NCI-H2171 treated with DMSO at 0.1 percent for 48 hours (cell line): Measurements from ENCODE around the gene ZNF512.

Experiments used
- DNase-seq: peaks from one replicate; lab custom pipeline; 2025; lab: John Stamatoyannopoulos, UW

Gene ZNF512

DNA sequence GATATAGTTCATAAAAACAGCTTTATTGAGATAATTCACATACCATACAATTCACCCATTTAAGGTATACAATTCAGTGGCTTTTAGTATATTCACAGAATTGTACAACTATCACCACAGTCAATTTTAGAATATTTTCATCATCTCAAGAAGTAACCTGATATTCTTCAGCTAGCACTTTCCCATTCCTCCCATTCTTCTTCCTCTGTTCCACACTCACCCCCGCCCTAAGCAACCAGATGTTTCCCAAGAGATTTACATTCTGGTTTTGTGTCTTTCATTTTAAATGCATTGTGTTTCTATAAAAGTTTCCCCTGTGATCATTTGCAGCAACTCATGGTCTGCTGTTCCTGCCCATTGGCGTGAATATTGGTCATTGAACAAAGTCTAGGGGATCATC, 51.4 kb downstream of the ZNF512 start:
- DNase-seq: no peak

DNA sequence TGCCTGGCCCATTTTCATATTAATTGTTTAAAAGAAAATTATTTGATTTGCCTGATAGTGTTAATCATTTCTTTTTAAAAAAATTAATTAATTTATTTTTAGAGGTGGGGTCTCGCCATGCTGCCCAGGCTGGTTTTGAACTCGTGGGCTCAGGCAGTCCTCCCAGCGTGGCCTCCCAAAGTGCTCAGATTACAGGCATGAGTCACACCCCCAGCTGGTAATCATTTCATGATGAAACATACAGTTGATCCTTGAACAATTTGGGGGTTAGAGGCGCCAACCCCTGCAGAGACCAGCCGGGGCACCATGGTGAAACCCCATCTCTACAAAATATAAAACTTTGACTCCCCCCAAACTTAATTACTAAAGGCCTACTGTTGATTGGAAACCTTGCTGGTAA, 53.9 kb downstream of the ZNF512 start:
- DNase-seq: no peak

DNA sequence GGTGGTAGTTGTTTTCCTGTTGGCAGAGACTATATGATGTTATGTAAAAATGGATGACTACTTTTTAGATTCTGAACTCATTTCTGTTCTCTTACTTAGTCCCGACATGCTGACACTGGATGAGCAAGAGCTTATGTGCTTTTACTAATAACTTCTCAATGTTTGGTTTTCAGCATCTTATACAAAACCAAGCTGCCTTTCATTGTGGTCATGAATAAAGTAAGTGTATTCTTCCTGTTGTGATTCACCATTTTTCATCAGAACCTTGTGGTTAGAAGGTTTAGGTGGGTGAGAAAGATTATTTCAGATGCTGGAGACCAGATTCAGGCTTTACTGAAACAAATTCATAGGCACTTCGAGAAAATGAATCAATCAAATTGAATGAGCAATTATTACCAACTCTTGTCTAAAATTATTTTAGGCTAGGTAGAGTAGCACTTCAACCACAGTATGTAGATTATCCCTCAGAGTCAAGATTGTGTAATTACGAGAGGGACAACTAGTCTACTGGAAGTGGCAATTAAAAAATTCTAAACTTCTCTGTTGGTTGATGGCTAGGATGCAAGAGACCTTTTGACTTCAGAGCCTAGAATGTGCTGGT, 55.3 kb downstream of the ZNF512 start:
- DNase-seq: no peak

DNA sequence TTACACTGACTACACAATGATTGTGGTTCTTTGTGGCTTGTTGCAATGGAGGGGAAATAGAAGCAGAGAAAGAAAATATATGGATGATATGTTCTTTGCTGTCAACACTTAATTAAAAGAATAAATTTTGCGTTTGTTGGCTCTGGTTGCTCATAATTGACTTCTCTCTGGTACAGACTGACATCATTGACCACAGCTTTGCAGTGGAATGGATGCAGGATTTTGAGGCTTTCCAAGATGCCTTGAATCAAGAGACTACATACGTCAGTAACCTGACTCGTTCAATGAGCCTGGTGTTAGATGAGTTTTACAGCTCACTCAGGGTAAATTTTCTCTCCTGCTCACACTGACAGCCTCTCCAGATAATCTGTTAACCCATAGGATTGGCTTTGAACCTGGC, 55.9 kb downstream of the ZNF512 start:
- no peak for DNase-seq

DNA sequence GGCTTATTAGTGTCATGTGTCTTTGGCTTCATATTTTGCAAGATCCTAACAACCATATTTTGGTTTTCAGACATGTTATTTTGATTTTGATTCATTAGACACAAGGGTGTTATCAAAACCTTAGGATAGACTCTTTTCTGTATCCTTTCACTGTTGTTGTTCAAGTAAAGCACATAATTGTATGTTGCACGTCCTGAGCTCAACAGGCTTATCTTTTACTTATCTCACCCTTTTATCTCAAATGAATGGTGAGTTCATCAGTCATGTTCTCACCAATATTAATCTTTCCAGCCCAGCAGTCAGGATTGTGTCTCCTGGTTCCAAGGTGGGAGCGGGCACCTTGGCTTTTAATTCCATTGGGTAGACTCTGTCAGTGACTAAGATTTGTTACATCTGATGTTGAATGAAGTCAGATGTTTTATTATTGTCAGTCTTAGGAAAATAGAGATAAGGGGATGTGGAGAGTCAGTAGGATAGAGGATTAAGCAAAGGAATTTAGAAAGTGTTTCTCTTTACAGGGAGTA, 57.9 kb downstream of the ZNF512 start:
- DNase-seq: no peak

DNA sequence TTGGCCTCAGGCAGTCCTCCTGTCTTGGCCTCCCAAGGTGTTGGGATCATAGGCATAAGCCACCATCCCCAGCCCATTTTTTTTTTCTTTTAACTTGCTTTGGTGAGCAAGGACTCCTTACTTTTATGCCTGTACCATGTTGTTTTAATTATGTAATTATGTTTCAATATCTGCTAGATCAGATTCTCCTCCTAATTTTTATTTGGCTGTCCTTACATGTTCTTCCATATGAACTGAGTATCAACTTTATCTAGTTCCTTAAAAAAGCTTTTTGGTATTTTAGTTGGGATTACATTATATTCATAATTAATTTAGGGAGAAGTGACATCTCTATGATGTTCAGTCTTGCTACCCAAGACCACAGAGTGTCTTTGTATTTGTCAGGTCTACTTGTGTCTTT, 62.4 kb downstream of the ZNF512 start:
- DNase-seq: no peak

DNA sequence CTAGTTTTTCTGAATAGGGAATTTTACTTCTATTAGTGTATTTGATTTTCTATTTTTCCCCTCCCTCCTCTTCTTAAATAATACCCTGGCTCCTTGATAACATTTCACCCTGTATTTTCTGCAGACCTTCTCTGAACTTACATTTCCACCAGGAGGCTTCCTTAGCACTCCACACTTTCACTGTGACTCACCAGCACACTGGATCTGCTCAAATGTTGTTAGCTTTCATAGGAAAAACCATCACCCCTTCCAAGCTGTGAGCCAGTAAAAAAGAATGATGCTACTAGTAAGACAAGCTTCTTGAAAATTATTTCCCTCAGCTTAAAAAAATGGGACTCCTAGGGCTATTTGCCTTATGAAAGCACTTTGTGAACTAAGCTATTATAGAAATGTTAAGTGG, 64.4 kb downstream of the ZNF512 start:
- no peak for DNase-seq

DNA sequence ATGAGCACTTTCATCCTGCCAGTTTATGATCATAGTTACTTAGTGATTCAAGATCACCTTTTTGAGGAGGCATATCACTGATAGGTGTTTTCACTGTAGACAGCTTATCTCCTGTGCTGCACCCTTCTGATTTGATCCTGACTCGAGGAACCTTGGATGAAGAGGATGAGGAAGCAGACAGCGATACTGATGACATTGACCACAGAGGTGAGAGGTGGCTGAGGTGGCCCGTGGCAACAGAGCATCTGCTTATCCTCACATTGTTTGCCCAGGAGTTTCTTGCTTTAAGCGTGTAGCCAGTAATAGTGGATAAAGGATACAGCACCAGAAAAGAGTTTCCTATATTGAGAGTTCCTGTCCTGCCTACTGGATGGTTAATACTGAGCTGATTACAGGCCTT, 64.9 kb downstream of the ZNF512 start:
- no peak for DNase-seq

DNA sequence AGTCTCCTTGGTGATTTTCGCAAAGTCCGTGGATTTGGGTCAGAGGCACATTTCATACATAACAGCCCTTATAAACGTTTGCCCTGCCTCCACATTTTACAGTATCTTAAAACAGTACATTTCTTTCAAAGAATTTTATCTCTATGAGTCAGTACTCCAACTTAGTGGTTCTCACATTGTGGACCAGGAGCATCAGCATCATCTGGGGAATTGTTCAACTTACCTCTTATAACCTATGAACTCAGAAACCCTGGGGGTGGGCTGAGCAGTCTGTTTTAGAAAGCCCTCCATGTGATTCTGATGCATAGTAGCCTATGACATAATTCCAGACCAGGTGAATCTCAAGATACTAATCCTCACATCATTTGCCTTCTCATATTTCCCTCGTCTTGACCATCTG, 68.2 kb downstream of the ZNF512 start:
- DNase-seq: peak; percentile 15

DNA sequence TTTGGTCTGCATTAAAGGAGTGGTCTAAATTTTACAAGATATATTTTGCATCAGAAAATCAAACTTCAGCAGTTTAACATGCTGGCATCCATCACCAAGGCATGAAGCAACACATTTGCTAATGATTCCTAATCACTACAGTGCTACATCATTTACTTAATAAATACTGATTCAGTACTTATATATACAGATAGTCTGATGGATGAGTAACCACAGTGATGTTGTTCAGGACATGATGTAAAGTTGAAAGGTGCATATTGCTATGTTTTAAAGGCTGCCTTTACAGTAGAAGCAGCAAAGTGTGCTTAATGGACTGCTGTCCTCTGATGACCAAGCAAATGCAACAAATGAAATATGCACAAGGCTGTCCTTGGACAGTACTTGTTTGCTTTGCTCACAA, 69.5 kb downstream of the ZNF512 start:
- no peak for DNase-seq

DNA sequence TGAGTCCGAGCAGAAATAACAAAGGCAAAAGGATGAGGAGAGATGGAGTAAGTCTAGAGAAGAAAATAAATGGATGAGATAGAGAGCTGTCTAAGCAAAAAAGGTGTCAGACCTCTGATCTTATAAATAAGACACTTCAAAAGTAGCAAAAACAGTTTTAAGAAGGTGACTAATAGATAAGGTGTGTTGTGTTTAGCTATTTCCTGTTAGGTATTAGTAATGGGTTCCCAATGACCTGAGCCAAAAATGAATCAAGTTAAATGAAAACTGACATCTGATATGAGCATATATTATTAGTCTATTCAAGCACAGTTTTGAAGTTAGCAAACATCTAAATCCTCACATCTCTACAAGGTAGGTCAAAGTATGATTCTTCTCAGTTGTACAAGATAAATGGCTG, 69.9 kb downstream of the ZNF512 start:
- DNase-seq: no peak

DNA sequence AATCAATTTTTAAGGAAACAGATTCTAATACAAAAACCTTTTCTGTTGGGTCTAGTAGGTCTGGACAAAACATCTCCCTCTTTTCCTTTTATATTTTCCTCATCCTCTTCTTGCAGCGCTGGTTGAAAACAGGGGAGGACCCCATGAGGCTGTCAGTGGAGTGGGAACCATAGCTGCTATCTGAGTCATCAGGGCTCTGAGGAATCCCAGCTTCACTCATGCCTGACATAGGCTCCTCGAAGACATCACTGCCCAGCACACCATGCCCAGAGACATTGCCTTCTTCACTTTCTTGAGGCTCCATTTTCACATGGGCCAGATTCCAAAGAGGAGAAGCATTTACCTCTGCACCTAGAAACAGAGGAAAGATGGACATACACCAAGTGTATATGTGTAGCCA, 70.6 kb downstream of the ZNF512 start:
- no peak for DNase-seq

DNA sequence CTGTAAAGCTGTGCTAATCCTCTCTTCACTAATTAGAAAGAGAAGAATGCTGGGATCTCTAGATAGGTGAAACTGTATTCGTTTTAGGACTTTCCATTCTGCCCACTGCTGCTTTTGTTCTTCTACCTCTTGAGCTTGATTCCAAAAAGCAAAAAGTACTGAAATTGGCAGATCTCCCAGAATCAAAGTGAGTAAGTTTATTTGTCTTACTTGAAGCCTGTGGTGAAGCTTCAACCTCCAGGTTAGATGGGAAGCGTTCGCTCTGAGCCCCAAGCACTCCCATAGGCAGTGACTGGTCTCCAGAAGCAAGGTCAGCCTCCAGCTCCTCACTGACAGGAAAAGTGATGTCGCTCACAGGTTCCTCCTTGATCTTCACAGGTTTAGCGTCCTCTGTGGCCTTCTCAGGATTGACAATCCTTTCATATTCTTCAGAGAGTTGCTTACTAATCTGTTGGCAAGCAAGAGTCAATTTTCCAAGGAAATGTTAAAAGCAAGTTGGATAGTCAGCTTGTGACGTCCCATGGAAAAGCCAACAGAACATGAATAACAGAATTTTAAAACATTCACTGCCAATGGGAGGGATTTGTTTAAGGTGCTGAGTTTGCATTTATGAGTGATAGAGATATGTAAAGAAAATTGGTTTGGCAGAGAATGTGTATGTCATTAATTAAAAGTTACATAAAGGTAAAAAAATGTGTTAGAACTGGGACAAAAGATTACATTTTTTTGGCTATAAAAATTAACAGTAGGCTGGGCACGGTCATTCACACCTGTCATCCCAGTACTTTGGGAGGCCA, 72.5 kb downstream of the ZNF512 start:
- DNase-seq: no peak

DNA sequence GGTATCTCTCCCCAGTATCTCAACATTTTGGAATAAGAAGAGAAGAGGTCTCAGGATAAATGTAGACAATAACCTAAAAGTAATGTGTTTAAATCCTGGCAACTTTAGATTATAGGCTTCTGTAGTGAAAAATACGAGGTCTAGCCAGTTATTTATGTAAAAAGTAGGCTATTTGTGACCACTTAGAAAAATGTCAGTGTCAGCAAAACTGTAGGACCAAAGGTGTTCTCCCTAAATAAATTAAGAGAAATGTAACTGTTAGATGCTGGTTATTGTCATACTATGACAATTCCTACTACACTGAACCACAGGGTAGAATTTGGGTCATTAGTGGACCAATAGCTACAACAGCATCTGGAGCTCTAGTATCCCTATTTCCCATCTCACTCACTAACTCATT, 78.5 kb downstream of the ZNF512 start:
- no peak for DNase-seq

DNA sequence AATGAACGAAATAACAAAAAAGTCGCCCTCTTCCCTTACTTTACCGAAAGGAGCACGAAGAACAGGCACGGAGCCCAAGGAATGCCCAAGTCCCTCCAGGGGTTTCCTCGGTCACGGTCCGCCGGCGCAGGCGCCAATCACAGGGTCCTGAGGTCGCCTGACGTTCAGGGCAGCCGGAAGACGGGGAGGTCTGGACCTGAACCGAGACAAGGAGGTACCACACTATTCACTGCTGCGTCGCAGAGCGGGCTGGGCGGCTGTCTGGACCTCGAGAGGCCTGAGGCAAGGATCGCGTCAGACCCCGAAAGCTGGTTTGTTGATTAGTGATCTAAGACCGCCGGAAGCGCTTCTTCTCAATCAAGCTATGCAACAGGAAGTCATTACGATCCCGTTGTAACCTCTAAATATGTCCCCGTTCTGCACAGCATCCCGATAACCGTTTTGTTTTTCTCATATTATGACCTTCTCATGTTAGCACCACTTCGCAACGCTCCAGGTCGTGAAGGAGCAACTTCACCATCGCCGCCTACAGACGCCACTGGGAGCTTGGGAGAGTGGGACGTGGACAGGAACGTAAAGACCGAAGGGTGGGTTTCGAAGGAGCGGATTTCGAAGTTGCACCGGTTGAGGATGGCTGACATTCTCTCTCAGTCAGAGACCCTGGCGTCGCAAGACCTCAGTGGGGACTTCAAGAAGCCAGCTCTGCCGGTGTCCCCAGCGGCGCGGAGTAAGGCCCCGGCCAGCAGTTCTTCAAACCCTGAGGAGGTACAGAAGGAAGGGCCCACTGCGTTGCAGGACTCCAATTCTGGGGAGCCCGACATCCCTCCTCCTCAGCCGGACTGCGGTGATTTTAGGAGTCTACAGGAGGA, 80.7 kb downstream of the ZNF512 start, which contains the start of the genes SLC4A1AP and SUPT7L:
TSS of gene SLC4A1AP (plus strand) at position 605 of the 869 bp plus-strand sequence. CDS start at position 631, 26 bp downstream.
TSS of gene SUPT7L (minus strand) at position 330 of the 869 bp plus-strand sequence. CDS start 1,422 bp downstream, outside the sequence.
- peak; percentile 98 for DNase-seq

DNA sequence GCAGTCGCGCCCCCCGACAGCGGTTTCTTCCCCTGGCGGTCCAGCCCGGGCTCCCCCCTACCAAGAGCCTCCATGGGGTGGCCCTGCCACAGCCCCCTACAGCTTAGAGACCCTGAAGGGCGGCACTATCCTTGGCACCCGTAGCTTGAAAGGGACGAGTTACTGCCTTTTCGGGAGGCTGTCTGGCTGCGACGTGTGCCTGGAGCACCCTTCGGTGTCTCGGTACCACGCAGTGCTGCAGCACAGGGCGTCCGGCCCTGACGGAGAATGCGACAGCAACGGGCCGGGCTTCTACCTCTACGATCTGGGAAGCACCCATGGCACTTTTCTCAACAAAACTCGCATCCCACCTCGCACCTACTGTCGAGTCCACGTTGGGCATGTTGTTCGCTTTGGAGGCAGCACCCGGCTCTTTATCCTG, 81.3 kb downstream of the ZNF512 start:
- peak; percentile 57 for DNase-seq

DNA sequence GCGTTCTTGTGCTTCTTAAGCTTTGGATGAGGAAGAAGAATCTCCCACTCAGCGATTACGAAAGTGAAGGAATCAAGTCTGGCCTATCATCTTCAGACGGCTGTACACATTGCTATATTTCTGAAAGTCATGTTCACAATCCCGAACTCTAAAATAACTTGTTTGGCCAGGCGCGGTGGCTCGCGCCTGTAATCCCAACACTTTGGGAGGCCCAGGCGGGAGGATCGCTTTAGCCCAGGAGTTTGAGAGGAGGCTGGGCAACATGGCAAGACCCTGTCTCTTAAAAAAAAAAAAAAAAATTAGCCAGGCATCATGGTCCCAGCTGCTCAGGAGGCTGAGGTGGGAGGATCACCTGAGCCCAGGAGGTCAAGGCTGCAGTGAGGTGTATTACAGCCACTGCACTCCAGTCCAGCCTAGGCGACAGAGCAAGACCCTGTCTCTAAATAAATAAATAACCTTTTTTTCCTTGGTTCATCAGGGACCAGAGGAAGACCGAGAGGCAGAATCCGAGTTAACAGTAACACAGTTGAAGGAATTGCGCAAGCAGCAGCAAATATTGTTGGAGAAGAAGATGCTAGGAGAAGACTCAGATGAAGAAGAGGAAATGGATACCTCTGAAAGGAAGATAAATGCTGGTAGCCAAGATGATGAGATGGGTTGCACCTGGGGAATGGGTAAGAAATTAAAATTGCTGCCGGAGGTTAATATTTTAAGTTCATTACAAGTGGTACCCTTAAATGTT, 82.0 kb downstream of the ZNF512 start:
- no peak for DNase-seq

DNA sequence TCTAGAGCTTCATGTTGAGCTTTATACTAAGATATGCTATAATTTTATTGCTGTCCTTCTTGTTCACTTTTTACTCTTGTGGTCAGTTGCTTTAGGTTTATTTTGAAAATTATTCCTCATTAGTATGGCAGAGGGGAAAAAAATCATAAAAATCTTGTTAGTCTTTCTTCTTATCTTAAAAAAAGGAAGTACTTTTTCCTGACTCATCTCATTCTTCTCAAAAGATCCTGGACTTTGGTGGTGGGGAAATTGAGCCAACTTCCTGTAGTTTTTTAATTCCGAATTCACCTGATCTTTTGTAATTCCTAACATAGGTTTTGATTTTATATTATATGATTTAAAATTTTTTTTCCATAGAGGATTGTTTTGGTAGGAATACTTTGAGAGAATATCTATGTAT, 84.6 kb downstream of the ZNF512 start:
- DNase-seq: no peak

DNA sequence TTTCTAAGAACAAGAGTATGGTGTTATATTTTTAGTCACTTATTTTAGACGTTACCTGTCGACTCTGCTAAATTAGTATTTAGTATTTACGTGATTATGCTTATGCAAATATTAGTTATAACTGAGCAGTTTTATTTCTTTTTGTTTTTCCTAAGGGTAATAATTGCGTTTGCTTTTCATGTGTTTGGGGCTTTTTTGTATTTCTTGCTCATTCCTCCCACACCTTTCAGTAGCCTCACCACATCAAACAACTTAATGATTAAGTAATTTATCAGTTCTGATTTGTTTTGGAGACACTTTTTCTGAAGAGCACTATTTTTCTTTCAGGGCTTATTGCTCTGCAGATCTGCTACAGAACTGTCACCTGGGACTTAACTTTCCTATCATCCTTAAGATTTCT, 88.4 kb downstream of the ZNF512 start:
- no peak for DNase-seq
